Measurements from ENCODE around the gene INTS4.
"Not testable (repeated sequence)": the region's sequence is repeated elsewhere in the genome, so short reads cannot be mapped to it uniquely, and the experiment has no call there.

DNA sequence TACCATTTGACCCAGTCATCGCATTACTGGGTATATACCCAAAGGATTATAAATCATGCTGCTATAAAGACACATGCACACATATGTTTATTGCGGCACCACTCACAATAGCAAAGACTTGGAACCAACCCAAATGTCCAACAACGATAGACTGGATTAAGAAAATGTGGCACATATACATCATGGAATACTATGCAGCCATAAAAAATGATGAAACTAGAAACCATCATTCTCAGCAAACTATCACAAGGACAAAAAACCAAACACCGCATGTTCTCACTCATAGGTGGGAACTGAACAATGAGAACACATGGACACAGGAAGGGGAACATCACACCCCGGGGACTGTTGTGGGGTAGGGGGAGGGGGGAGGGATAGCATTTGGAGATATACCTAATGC is 105.4 kb downstream of the INTS4 start:
- not testable (repeated sequence) for TF ChIP-seq CTCF (conservative IDR thresholded peaks at IDR 0.05; ENCODE audit: low read length); EZH2phosphoT487 (IDR thresholded peaks at IDR 0.05; ENCODE audit: borderline replicate concordance, low read depth, low read length)
